ENCODE measurements around the gene TNK1. TPM values are rescaled to one million over a fixed set of nuclear protein-coding genes. Genes with fewer than 3 reads are reported as not detected.
A peak's percentile ranks its signal among the peaks of the same experiment; 100 is the strongest.
"Not testable (repeated sequence)": the region's sequence is repeated elsewhere in the genome, so short reads cannot be mapped to it uniquely, and the experiment has no call there.

Gene TNK1
- total RNA-seq (2013), result not detected
- not detected for polyA plus RNA-seq
- polyA minus RNA-seq, result not detected in 2 replicates
- 0 to 0.75 (median 0) reads per million in 11 experiments for total RNA-seq

- no peak within 1 kb of the TSS for H2AFZ ChIP-seq (ENCODE audit: insufficient read depth, low read depth, low read length, poor library complexity, severe bottlenecking)
- no peak within 1 kb of the TSS for H3K9ac ChIP-seq (ENCODE audit: insufficient read depth, low read length, poor library complexity, severe bottlenecking)
- no peak for DNase-seq
- no peak for TF ChIP-seq CTCF (IDR thresholded peaks at IDR 0.05)
- peaks cover 34 to 59% of the 10 kb centered on the region in 2 donors for H3K27me3 ChIP-seq (ENCODE audit: control insufficient read depth in 2 of 2, insufficient read depth in 2 of 2, low read length in 2 of 2)
- no peaks in the 10 kb centered on the region for H3K9me3 ChIP-seq (replicated peaks in 1 of 2; ENCODE audit: control insufficient read depth in 1 of 2, insufficient read depth in 1 of 2, low read length in 2 of 2)
- H3K27ac ChIP-seq (ENCODE audit: low read depth in 1 of 2, low read length in 2 of 2), result no peak within 1 kb of the TSS
- Mint-ChIP-seq H3K9me3 (peaks cover 7 to 21% (median 15%) of the 10 kb centered on the region in 7 donors), H3K27me3 (ENCODE audit: low read depth in 3 of 3) (peaks cover 51 to 80% (median 65%) of the 10 kb centered on the region in 3 donors), H3K4me3 (peak within 1 kb of the TSS; percentile 10 to 84), H3K27ac (peak within 1 kb of the TSS in 1 of 7 donors; percentile 57), H3K4me1 (peaks cover 18% of the 10 kb centered on the region), H3K36me3 (peaks cover 2 to 12% of the 10 kb centered on the region in 2 donors)
- 3% methylated on average over 43 of the region's 52 CpGs for WGBS (ENCODE audit: insufficient coverage)
- no peaks in the 10 kb centered on the region for H3K79me2 ChIP-seq (ENCODE audit: insufficient read depth, low read length)
- H3K4me3 ChIP-seq (replicated peaks in 1 of 3; ENCODE audit: low read depth in 2 of 3, low read length in 3 of 3), result peak within 1 kb of the TSS in 1 of 3 experiments; percentile 7
- peak within 1 kb of the TSS; percentile 45 for H3K4me2 ChIP-seq (replicated peaks; ENCODE audit: extremely low read depth, low read length, poor library complexity, severe bottlenecking)
- H3K36me3 ChIP-seq (replicated peaks in 1 of 2; ENCODE audit: control insufficient read depth in 1 of 2, insufficient read depth in 2 of 2, low read length in 2 of 2), result no peaks in the 10 kb centered on the region
- intact Hi-C loops (cut with micrococcal nuclease), result no loop called here
- peaks cover 16 to 23% of the 10 kb centered on the region in 2 donors for H3K4me1 ChIP-seq (ENCODE audit: control insufficient read depth in 1 of 2, insufficient read depth in 2 of 2, low read length in 2 of 2)
- H4K20me1 ChIP-seq (ENCODE audit: insufficient read depth, low read length), result no peaks in the 10 kb centered on the region
These were observed at the start of gene TNK1 for GRCh38 chr17:7380855-7381683. Gene TNK1 (plus strand): TSS chr17:7381089. CDS start chr17:7382927, 1,838 bp downstream.

GRCh38 chr17:7332111-7332510 lies 48.8 kb upstream of the TNK1 start:
- Mint-ChIP-seq H3K4me3 (peak overlapping the region in 1 of 2 donors; percentile 20), H3K9me3 (no peaks in the 10 kb centered on the region), H3K27me3 (ENCODE audit: low read depth in 3 of 3) (peaks cover 0 to 7% (median 0%) of the 10 kb centered on the region in 3 donors), H3K4me1 (peaks cover 55% of the 10 kb centered on the region), H3K27ac (peak overlapping the region in 4 of 7 donors; percentile 4 to 79 (median 62)), H3K36me3 (peaks cover 0 to under 1% of the 10 kb centered on the region in 2 donors)
- intact Hi-C loops (cut with micrococcal nuclease), result no loop called here
- Histone ChIP-seq H3K27ac (ENCODE audit: low read depth in 1 of 2, low read length in 2 of 2) (no peak overlapping the region), H4K20me1 (ENCODE audit: insufficient read depth, low read length) (no peaks in the 10 kb centered on the region), H3K4me2 (replicated peaks; ENCODE audit: extremely low read depth, low read length, poor library complexity, severe bottlenecking) (no peak overlapping the region), H3K9ac (ENCODE audit: insufficient read depth, low read length, poor library complexity, severe bottlenecking) (no peak overlapping the region), H3K4me1 (ENCODE audit: control insufficient read depth in 1 of 2, insufficient read depth in 2 of 2, low read length in 2 of 2) (peaks cover 51 to 58% of the 10 kb centered on the region in 2 donors), H3K36me3 (replicated peaks in 1 of 2; ENCODE audit: control insufficient read depth in 1 of 2, insufficient read depth in 2 of 2, low read length in 2 of 2) (no peaks in the 10 kb centered on the region), H2AFZ (ENCODE audit: insufficient read depth, low read depth, low read length, poor library complexity, severe bottlenecking) (peak overlapping the region; percentile 36), H3K4me3 (replicated peaks in 1 of 3; ENCODE audit: low read depth in 2 of 3, low read length in 3 of 3) (no peak overlapping the region), H3K79me2 (ENCODE audit: insufficient read depth, low read length) (peaks cover 26% of the 10 kb centered on the region), H3K9me3 (replicated peaks in 1 of 2; ENCODE audit: control insufficient read depth in 1 of 2, insufficient read depth in 1 of 2, low read length in 2 of 2) (no peaks in the 10 kb centered on the region), H3K27me3 (ENCODE audit: control insufficient read depth in 2 of 2, insufficient read depth in 2 of 2, low read length in 2 of 2) (no peaks in the 10 kb centered on the region)
- DNase-seq, result no peak
- WGBS (ENCODE audit: insufficient coverage), result 20% methylated on average over 6 of the region's 7 CpGs
- no peak for TF ChIP-seq CTCF (IDR thresholded peaks at IDR 0.05)

- DNase-seq; H3K36me3 Mint-ChIP-seq; H3K9me3 Mint-ChIP-seq; H3K36me3 ChIP-seq (replicated peaks in 1 of 2; ENCODE audit: control insufficient read depth in 1 of 2, insufficient read depth in 2 of 2, low read length in 2 of 2); H3K27me3 Mint-ChIP-seq (ENCODE audit: low read depth in 3 of 3); H4K20me1 ChIP-seq (ENCODE audit: insufficient read depth, low read length); H3K9ac ChIP-seq (ENCODE audit: insufficient read depth, low read length, poor library complexity, severe bottlenecking); H3K27me3 ChIP-seq (ENCODE audit: control insufficient read depth in 2 of 2, insufficient read depth in 2 of 2, low read length in 2 of 2); intact Hi-C loops (cut with micrococcal nuclease); H3K4me3 ChIP-seq (replicated peaks in 1 of 3; ENCODE audit: low read depth in 2 of 3, low read length in 3 of 3); H3K9me3 ChIP-seq (replicated peaks in 1 of 2; ENCODE audit: control insufficient read depth in 1 of 2, insufficient read depth in 1 of 2, low read length in 2 of 2); H3K27ac ChIP-seq (ENCODE audit: low read depth in 1 of 2, low read length in 2 of 2); H3K4me2 ChIP-seq (replicated peaks; ENCODE audit: extremely low read depth, low read length, poor library complexity, severe bottlenecking): not testable (repeated sequence)
- H3K4me3 Mint-ChIP-seq, result peak overlapping the region; percentile 20 to 57
- Histone ChIP-seq H3K4me1 (ENCODE audit: control insufficient read depth in 1 of 2, insufficient read depth in 2 of 2, low read length in 2 of 2) (peaks cover 55 to 63% of the 10 kb centered on the region in 2 donors), H3K79me2 (ENCODE audit: insufficient read depth, low read length) (peaks cover 26% of the 10 kb centered on the region), H2AFZ (ENCODE audit: insufficient read depth, low read depth, low read length, poor library complexity, severe bottlenecking) (peak overlapping the region; percentile 36)
- 36% methylated on average over 4 of the region's 14 CpGs for WGBS (ENCODE audit: insufficient coverage)
- peak overlapping the region in 4 of 7 donors; percentile 31 to 79 (median 62) for H3K27ac Mint-ChIP-seq
- peaks cover 60% of the 10 kb centered on the region for H3K4me1 Mint-ChIP-seq
These were observed 48.3 kb upstream of the TNK1 start for GRCh38 chr17:7332600-7333069.
